SH-SY5Y (cell line): ENCODE data around the gene LRRTM4.

Experiments used
- GATA2 ChIP-seq: IDR thresholded peaks from 2 replicates; pipeline ENCODE4 v1.6.1; 2011; ENCODE audit warnings: mild to moderate bottlenecking, low read depth, low read length
- GATA3 ChIP-seq: IDR thresholded peaks from 2 replicates; pipeline ENCODE4 v1.6.1; 2011; ENCODE audit warnings: low read depth, mild to moderate bottlenecking, low read length, moderate library complexity

The LRRTM4 gene

DNA sequence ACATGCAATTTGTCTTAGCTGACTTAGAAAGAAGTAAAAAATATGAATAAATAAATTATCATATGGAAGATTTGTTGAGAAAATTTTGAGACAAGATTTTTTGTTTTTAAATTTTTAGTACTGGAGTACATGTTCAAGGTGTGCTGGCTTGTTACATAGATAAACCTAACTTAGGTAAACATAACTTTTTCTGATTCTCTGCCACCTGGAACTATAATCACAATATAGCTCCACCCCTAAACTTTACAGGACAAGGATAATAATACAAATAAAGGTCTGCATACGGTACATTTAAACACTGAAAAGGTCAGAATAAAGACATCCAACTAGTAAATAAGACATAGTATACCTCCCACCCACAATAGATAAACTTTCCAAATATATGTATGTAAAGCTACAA lies 330.5 kb downstream of the LRRTM4 start:
- TF ChIP-seq GATA3 (no peak), GATA2 (no peak)

DNA sequence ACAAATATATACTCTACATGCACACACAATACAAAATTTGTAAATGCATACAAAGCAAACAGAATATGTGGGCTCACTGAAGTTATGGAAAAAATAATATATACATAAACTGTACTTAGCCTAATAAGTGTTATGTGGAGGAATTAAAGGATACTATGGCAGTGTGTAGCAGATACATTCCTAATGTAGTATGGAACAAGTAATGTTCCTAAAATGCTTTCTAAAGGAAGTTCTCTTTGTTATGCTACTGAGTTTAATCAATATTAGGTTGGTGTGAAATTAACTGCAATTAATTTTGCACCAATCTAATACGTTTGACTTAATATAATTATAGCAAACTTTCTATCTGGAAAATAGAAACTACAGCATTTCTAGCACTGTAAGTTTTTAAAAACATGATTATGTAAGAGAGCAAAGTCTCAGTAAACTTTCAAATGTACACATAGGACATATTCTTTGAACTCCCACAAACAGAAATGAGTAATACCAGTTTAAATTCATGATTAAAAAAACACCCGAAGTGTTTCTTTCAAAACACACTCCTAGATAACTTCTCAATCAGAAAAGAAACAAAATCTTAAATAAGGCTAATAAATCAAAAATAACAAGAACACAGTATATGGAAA lies 331.3 kb downstream of the LRRTM4 start:
- no peak for TF ChIP-seq GATA3
- TF ChIP-seq GATA2, result no peak

- TF ChIP-seq GATA2 (no peak), GATA3 (no peak)
Measured at GRCh38 chr2:77185052-77185451, 337.1 kb downstream of the LRRTM4 start.

- no peak for TF ChIP-seq GATA3
- no peak for TF ChIP-seq GATA2
Measured at GRCh38 chr2:77179297-77179696, 342.9 kb downstream of the LRRTM4 start.

- TF ChIP-seq GATA2, result no peak
- no peak for TF ChIP-seq GATA3
Measured at GRCh38 chr2:77169426-77169825, 352.8 kb downstream of the LRRTM4 start.

GRCh38 chr2:77161009-77161408 lies 361.2 kb downstream of the LRRTM4 start:
- TF ChIP-seq GATA3, result no peak
- TF ChIP-seq GATA2, result no peak

- TF ChIP-seq GATA2 (no peak), GATA3 (no peak)
Measured at GRCh38 chr2:77156599-77156998, 365.6 kb downstream of the LRRTM4 start.

- TF ChIP-seq GATA2, result no peak
- TF ChIP-seq GATA3, result no peak
Measured at GRCh38 chr2:77155511-77155910, 366.7 kb downstream of the LRRTM4 start.

DNA sequence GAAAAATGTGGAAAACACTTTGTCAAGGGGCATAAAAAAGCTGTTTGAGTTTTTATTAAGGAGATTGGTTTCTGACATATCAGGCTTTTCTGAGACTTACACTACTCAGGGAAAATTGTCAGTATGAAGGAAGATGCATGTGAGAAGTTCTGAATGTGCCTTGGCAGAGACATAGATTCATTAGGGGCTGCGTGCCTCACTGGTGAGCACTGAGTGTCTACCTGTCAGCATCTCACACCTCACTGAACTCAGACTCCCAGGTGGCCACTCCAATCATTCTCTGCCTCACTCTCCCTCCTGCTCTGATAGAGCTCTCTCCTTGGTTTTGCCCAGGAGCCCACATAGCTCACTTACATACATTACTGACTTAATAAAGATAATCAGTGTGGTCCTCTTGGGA lies 372.6 kb downstream of the LRRTM4 start:
- TF ChIP-seq GATA3, result no peak
- TF ChIP-seq GATA2, result no peak

DNA sequence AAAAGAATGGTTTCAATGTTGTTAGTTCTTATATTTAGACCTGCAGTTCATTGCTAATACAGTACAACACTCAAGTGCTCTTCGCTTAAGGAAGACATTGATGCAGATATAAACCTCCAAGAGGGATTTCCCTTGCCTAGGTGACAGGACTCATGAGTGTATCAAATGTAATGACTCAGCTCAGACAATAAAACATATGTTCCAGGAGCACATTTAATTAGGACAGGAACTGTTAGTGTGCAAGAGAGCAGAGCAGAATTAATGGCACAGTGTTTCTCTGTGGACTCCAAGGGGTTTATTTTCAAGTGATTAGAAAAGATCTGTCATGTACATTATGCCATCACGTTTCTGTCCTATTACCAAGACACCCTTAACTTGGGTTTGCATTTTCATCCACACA lies 375.0 kb downstream of the LRRTM4 start:
- TF ChIP-seq GATA3 (no peak), GATA2 (no peak)

DNA sequence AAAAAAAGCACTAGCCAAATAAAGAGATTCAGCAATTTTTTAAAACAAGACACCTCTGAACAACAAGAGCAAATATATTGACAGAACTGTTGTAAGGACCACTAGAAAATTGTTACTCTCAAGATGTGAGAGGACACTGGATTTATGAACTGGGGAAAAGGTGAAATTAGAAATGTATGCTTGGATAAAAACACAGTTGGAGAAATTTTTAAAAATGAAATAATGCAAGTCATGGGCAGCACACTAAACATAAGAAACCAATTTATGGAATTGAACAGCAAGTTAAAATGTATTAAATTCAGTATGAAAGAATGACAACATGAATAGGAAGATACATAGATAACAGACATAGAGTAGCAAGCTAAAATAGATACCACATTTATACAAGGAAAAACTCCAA lies 377.4 kb downstream of the LRRTM4 start:
- TF ChIP-seq GATA2 (no peak), GATA3 (no peak)

- no peak for TF ChIP-seq GATA3
Measured at GRCh38 chr2:77142141-77142540, 380.0 kb downstream of the LRRTM4 start.

GRCh38 chr2:77127345-77127744 lies 394.8 kb downstream of the LRRTM4 start:
- TF ChIP-seq GATA3 (no peak), GATA2 (no peak)

- TF ChIP-seq GATA3, result no peak
- no peak for TF ChIP-seq GATA2
Measured at GRCh38 chr2:77121518-77121917, 400.7 kb downstream of the LRRTM4 start.

- TF ChIP-seq GATA2 (no peak), GATA3 (no peak)
Measured at GRCh38 chr2:77119333-77119732, 402.8 kb downstream of the LRRTM4 start.

GRCh38 chr2:77108915-77109314 lies 413.3 kb downstream of the LRRTM4 start:
- no peak for TF ChIP-seq GATA2
